K562 (cell line): ENCODE results near the gene PSMD14. TPM values are rescaled to one million over a fixed set of nuclear protein-coding genes. Genes with fewer than 3 reads are reported as not detected.

ENCODE experiments used
- SMC3 ChIP-seq: conservative IDR thresholded peaks from 2 replicates; pipeline ENCODE4 v1.6.1; 2011; ENCODE audit warnings: low read depth, low read length, improper control_type of control experiment; ENCODE audit not compliant: insufficient read depth
- polyA plus RNA-seq, 8 experiments: library from polyadenylated mRNA; depleted of rRNA in 4 of 8; stranded (reverse) in 5 of 8; unstranded in 3 of 8; fragments of >200 nt; fragmentation: Nextera tagmentation in 2 of 8; fragmentation: Illumina TruSeq in 1 of 8; extraction: Ambion mirVana in 2 of 8; extraction: Trizol in 1 of 8; gene quantifications; 2 replicates each; pipeline versions ENCODE4 v1.2.1 to v1.2.3, GENCODE V29; 2011 to 2014; ENCODE audit warnings: inconsistent platforms in 1 of 8, missing spikeins in 1 of 8
- total RNA-seq, 7 experiments: library from RNA; depleted of rRNA in 6 of 7; stranded (reverse); fragments of >200 nt in 6 of 7; fragmentation: Illumina TruSeq in 2 of 7; extraction: Trizol in 2 of 7; gene quantifications; 2 replicates each; pipeline versions ENCODE4 v1.2.1 to v1.2.3, GENCODE V29; 2011 to 2021; ENCODE audit warnings: low replicate concordance in 1 of 7
- TF ChIP-seq, protein P1 (sequence below), 2 experiments: fragments of 450-650 bp in 1 of 2; sonication (generic) in 1 of 2; formaldehyde crosslinking in 1 of 2; IDR thresholded peaks; 2 replicates each; pipeline versions ENCODE4 v1.7.1 to v1.9.0; 2016 to 2022; ENCODE audit warnings: inconsistent platforms in 1 of 2, mild to moderate bottlenecking in 1 of 2, missing genetic modification reagents in 1 of 2

The PSMD14 gene
- total and polyA plus RNA-seq, 9 of the 15 experiments (the other 6 are each of a cell fraction or from before 2014, with no cell fraction given): 151 to 515 (median 228) TPM

DNA sequence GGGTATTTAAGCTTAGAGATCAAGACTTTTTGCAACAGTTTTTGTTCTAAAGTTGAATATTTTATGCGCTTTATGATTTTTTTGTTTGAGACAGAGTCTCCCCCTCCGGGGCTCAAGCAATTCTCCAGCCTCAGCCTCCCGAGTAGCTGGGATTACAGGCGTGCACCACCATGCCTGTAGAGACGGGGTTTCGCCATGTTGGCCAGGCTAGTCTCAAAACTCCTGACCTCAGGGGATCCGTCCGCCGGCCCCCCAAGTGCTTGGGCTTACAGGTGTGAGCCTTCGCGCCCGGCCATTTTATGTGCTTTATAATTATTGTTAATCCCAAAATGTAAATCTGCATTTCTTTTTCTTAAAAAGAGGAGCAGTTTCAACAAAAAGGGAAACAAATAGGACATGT is 136.9 kb downstream of the PSMD14 start (continued):
- TF ChIP-seq, protein P1, sequence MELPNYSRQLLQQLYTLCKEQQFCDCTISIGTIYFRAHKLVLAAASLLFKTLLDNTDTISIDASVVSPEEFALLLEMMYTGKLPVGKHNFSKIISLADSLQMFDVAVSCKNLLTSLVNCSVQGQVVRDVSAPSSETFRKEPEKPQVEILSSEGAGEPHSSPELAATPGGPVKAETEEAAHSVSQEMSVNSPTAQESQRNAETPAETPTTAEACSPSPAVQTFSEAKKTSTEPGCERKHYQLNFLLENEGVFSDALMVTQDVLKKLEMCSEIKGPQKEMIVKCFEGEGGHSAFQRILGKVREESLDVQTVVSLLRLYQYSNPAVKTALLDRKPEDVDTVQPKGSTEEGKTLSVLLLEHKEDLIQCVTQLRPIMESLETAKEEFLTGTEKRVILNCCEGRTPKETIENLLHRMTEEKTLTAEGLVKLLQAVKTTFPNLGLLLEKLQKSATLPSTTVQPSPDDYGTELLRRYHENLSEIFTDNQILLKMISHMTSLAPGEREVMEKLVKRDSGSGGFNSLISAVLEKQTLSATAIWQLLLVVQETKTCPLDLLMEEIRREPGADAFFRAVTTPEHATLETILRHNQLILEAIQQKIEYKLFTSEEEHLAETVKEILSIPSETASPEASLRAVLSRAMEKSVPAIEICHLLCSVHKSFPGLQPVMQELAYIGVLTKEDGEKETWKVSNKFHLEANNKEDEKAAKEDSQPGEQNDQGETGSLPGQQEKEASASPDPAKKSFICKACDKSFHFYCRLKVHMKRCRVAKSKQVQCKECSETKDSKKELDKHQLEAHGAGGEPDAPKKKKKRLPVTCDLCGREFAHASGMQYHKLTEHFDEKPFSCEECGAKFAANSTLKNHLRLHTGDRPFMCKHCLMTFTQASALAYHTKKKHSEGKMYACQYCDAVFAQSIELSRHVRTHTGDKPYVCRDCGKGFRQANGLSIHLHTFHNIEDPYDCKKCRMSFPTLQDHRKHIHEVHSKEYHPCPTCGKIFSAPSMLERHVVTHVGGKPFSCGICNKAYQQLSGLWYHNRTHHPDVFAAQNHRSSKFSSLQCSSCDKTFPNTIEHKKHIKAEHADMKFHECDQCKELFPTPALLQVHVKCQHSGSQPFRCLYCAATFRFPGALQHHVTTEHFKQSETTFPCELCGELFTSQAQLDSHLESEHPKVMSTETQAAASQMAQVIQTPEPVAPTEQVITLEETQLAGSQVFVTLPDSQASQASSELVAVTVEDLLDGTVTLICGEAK (IDR thresholded peaks at IDR 0.05): no peak
- TF ChIP-seq, protein P1 (CRISPR knock-in tag; IDR thresholded peaks at IDR 0.05): no peak
- no peak for TF ChIP-seq SMC3
- TF ChIP-seq, all 486 proteins: peak for 0
